SIG-M5 (cell line): Measurements from ENCODE around the gene CA4.

Experiments used
- DNase-seq: peaks from one replicate; lab custom pipeline; 2025; lab: John Stamatoyannopoulos, UW

Gene CA4

DNA sequence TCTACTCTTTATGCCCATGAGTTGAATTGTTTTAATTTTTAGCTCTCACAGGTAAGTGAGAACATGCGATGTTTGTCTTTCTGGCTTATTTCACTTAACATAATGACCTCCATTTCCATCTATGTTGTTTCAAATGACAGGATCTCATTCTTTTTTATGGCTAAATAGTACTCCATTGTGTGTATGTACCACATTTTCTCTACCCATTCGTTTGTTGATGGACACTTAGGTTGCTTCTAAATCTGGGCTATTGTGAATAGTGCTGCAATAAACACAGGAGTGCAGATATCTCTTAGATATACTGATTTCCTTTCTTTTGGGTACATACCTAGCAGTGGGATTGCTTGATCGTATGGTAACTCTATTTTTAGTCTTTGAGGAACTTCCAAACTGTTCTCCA, 19.3 kb upstream of the CA4 start:
- no peak for DNase-seq

DNA sequence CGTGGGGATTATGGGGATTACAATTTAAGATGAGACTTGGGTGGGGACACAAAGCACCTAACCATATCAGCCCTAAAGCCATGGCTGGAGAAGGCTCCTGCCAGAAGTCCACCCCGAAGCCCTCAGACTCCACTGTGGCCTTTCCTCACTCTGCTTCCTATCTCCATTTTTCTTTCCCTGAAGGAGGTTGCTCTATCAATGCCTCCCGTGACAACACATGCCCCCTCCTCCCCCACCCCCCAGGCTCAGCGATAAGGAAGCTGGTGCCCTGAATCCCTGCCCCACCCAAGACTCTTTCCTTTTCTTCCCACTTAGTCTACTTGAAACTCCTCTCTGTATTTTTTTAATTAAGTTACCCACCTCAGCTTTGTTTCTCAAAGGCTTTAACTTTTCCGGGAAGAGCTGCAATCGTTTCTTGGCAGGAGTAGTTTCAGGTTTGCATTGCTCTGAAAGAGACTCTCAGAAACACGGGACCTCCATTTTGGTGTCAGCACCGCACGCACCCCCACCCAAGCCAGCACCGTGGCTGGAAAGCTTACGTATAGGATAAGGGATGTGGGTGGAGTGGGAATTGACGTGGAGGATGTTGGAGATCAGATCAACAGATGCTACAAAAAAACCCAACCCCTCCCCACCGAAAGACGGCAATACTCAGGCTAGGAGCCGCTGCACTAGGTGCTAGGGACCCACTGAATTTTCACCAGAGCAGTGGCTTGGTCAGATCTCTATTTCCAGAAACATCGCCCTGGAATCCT, 15.2 kb upstream of the CA4 start:
- DNase-seq = no peak

DNA sequence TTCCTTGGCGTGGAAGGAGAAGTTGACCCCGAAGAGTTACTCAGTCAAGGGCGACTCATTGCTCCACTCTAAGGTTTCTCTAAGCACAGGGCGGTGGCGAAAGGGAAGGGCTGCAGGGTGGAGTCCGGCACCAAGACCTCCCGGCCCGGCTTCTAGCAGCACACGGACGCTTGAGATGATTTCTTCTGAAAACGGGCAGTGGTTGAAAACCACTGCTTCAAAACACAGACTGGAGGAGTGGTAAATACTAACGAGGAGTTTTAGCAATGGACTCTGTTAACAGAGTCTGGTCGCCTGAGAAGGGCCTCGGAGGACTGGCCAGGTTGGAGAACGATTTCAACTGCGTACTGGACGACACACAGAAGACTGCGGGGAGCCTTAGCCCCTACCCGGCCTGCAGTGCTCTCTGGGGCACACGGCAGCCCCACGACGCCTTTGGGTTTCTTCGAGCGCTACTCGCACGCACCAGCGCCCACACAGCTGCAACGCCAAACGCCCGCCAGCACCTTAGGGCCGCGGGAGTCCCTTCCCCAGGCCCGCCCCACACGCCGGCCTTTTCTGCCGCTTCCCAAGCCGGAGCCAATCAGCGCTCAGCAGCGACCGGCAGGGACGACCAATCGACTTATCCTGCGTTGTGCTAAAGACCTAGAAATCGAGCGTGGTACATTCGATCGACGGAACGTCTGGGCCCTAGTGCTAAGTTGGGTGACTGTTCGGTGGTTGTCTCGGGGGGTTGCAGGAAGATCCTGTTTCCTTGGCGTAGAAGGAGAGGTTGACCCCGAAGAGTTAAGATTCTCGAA, 14.4 kb upstream of the CA4 start:
- no peak for DNase-seq

DNA sequence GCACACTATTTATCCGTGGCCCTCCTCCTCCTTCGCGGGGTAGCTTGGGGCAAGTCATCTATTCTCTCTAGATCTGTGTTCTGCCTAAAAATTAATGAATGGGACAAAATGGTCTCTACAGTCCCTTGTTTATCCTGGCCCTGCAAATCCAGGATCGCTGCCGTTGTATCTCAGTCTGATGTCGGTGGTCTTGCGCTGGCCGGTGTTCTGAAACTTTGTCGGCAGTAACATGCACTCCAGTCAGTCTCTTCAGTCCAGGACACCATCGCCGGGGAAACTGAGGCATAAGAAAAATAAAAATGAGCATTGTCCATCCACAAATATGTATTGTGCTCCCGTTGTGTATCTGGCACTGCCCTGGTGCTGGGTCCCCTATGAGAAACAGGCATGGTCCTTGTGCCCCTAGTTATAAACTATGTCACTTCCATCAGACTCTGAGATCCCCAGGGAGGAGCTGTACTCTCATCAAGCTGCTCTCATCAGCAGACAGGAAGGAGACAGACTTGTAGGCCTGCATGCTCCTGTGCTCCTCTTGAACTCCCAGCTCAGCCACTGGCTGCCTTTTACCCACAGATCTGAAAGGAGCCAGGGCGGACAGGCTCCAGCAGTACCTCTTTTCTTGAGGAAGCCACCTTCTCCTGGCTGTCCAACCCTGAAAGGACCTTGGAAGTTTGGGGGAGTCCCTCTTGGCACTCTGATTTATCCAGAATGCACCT, 13.7 kb upstream of the CA4 start:
- no peak for DNase-seq

DNA sequence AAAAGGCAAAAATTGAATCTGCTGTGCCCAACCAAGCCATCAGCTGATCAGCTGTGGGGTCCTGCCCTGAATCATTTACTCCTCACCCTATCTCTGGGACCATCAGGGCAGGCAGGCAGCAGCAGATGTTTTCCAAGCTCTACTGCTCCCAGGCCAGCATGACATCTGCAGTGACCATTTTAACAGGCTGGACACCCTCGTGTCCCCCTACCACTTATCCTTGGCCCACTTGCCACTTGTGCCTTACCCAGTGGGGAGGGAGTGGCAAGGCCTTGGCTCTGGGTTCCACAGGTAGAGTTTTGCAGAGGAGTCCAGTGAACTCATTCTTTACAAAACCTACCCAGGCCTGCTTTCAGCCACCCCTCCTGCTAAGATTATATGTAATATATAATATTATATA, 12.0 kb upstream of the CA4 start:
- no peak for DNase-seq

DNA sequence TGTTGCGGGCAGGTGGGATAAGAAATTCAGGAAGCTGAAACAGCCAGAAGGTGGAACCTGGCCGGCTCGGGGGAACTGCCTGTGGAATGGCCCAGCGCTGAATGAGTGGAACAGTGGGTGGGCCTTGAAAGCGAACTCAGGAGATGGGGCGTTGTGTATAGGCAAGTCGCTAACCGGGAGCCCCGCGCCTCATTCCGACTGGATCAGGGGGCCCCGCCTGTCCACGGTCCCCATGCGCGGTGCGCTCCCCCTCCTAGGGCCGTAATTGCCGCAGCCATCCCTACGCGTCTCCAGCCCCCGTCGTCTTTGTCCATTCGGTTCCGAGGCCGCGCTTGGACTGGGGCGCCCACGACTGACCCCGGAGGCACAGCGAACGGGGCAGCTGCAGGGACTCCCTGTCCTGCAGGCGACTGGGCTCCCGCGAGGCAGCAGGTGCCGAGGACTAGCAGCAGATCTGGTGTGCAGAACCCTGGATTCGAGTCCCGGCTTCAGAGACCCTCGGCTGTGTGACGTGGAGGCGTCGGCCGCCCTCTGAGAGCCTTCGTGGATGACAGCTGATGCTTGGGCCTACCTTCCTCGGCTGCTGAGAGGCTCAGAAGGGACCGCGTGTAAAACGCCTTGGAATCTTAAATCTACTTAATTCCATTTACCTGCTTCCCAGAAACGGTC, 10.9 kb upstream of the CA4 start:
- no peak for DNase-seq

DNA sequence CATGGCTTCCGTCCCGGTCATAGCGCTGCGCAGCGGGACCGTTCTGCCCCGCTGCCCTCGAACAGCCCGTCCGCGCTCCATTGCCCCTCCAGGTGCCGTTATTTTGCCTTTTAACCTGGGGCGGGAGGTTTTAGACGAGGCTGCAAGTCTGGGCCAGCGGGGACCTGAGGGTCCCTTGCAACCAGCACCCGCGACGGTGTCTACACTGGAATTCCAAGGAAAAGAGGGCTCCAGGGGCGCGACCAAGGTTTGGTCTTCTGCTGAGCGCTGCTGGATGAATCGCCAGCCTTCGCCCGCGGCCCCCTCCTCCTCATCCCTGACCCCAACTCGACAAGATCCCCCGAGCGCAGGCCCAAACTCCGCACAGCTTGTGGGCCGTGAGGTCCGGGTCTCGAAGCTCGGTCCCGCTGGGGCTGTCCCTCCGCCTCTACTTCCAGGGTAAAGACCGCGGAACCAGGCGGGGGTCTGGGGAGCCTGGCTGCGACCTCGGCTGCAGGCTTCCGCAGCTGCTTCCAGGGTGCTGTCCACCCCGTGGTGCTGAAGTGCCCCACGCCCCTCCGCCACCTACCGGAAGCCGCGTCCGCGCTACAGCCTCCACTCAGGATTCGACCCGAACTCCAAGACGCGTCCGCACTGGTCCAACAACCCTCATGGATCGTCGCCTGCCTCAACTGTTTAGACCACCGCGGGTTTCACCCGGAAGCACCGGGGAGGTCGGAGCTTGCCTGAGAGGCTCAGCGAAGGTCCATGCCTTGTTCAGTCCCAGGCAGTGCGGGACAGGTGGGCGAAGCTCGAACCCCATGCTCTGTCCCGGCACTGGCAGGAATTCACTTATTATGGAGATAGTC, 10.1 kb upstream of the CA4 start:
- DNase-seq = no peak

DNA sequence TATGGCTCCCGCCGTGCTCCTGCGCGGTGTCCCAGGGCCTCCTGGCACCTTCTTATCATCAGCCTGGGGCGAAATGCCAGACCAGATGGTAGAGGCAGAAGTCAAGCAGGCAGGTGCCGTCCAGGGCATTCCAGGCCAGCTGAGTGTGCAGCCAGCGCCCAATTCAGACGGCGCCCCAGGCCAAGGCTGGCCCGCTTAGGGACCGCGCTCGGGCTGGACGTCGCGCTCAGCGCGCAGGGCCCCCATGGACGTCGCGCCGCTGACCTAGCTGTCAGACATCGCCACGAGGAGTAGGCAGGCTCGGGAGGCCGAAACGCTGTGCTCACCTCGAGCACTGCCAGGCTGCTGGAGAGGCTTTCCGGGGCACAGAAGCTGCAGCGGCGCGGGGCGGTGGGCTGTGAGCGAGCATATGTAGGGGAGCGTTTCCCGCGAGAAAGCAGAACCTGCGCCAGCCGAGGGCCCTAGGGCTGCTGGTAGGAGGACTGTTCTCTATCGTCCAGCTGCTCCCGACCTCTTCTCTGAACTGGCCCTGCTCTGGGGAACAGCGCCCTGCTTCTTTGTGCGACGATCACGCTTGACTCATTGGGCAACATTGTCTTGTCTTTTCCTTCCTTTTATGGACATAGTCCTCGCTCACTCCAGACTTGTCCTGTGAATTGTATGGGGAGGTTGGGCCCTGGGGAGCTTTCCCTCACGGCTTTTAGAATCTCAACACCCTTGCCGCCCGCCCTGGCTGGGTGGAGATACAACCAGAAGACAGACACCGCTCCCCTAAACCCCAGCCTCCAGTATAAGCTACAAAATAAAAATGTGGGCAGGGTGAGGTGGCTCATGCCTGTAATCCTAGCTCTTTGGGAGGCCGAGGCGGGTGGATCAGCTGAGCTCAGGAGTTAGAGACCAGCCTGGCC, 8.4 kb upstream of the CA4 start:
- DNase-seq = no peak

DNA sequence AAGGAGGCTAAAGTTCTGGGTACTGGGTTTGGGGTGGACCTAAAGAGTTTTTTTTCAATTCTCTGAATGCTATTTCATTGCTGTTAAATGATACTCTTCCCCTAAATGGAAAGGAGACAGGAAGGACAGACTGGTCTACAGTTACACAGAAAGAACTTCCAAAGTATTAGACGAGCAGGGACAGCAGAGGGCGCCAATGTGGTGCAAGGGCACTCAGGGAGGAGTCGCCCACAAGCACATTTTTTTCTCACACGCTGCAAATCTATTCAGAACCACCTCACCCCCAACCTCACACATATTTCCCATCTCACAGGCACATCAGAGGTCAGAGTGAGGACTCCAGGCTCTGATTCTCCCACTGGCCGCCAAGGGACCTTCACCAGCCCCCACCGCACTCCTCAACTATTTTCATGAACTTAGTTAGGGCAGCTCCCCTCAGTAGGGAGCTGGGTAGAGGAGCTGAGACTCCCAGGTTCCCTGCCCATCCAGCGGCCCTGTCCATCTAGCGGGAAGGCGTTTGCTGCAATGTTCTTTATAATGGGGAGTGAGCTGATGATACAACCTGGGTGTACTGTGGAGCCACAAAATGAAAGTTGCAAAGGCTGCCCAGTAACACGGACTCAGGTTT, 6.8 kb upstream of the CA4 start:
- DNase-seq = peak; percentile 38

DNA sequence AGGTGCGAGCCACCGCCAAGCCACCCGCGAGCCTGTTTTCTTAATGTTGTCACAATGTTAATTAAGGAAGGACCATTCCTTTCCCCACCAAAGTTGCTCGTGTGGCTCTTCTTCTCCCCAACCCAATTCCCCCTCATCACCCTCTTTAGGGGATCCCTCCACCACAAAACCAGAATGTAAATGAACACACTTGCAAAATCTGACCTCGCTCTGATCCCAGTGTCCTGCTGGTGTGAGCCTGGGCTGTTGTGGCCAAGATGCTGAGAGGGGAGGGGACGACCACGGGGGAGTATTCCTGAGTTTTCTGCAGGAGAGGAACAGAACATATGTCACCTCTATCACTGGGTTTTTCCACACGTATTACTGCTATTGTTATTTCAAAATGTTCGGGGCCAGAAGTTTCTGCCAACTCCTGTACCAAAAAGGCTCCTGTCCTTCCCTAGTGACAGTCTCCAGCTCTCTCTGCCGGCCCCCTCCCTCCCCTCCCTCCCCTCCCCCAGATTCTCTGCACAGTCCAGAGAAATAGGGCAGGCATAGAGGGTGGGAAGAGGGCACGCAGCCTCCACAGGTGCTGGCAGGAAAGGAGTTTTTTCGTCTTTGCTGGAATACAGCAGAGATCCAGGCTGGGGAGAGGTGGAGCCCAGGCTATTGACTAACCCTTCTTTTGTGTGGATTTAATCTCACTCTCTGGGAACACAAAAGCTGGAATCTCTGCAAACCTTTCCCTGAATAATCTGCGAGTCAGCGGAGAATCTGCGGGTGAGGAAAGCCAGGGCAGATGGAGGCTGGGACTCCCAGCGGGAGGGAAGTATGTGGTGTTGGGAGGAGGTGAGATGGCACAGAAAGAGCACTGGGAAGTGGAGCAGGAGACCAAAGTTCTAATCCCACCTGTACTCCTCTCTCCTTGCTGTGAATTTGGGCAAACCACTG, 4.5 kb upstream of the CA4 start:
- DNase-seq = no peak

DNA sequence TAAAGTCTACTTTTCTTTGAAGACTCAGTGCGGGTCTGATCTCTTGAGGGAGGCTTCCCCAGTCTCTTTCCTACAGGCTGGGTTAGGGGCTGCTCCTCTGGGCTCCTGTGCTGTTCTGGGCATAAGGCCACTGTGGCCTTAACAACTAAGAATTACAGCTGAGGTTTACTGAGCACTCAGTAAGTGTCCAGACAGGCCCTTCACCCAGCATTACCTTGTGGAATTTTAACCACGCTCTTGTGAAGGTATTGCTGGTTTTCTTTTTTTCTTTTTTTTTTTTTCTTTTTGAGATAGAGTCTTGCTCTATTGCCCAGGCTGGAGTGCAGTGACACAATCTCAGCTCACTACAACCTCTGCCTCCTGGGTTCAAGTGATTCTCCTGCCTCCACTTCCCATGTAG, 3.6 kb upstream of the CA4 start:
- no peak for DNase-seq

DNA sequence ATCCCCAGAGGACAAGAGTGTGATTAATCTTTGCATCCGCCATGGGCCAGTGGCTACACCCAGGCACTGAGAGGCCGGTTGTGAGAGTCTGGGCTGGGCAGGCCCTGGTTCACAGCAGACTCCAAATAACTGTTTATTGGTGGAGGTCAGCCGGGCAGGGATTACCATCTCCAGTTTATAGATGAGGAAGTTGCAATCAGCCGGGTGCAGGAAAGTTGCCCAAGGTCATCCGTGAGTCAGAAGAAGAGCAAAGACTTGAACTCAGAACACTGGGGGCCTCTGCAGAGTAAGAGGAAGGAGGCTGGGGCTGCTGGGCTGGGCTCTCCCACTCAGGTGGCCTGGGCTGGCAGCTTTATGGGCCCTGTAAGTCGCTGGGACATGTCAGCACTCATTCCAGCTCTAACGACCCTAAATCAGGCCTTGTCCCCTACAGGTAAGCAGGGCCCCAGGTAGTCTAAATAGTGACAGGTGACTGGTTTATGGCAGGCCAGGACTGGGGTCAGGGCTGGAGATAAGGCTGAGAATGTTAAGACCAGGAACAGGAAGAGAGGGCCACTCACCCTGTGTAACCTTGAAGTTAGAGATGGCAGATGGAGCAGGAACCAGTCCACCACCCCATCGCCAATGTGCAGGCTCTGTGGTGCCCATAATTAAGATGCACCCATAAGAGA, 2.1 kb upstream of the CA4 start:
- no peak for DNase-seq

DNA sequence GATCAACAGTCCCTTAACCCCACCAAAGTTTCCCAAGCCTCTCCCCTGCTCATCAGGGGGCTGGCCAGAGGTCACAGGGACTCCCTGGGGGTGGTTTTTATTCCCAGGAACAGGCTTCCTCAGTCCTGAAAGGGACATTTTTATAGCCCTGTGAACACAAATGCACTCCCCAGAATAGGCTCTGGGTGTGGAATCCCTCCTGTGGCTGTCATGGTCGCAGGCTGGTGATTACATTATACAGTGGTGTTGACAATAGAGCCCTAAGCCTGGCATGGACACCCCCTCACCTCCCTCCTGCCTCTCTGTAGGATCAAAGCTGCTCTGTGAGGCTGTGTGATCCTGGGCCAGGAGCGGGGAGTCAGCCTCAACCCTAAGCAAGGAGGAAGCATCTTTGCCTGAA, 1.4 kb upstream of the CA4 start:
- no peak for DNase-seq

DNA sequence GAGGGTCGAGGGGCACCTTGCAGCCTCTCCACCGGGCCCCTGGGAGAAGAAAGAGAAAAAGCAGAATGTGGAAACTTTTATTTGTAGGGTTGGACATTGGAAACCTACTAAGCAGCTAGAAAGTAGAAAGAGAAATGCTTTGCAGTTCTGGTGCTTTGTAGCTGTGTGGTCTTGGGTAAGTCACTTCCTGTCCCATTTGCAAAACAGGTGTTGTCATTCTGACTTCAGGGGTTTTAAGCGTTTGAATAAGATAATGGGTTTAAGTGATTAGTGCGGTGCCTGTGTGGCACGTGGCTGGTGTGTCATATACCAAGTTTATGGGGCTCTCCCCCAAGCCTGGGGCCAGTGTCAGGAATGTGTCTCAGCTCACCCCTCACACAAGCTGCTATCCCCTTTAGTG, 1.6 kb downstream of the CA4 start:
- DNase-seq = no peak

DNA sequence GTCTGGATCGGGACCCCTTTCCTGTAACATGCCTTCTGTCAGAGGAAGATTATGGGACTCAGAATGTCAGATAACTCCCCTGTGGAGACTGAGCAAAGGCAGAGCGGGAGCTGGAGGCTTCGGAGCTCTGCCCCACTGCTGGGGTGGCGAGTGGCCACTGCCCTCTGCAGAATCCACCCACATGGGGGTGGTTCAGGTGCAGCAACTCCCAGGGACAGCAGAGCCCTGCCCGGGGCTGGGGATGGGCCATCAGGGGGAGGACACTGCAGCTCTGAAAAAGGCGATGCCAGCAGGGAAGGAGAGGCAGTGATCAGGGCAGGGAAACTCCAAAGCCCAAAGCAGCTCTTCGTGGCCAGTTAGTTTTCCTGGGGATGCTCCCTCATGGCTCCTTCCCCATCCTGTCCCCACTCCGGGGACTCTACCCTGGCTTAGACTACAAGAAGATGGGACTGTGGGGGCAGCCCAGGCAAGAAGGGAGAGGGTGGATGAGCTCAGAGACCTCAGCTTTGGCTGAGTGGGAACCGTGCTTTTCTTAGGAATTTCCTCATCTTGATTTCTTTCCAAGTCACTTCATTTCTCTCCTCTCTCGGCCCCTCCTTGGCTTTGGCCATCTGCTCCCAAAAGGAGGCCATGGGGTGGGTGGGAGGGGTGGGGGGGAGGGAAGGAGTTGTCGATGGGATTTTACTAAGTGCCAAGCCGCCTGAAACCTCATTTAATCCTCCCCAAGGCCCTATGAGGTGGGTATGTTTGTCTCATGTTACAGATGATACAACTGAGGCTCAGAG, 4.0 kb downstream of the CA4 start:
- DNase-seq = no peak

DNA sequence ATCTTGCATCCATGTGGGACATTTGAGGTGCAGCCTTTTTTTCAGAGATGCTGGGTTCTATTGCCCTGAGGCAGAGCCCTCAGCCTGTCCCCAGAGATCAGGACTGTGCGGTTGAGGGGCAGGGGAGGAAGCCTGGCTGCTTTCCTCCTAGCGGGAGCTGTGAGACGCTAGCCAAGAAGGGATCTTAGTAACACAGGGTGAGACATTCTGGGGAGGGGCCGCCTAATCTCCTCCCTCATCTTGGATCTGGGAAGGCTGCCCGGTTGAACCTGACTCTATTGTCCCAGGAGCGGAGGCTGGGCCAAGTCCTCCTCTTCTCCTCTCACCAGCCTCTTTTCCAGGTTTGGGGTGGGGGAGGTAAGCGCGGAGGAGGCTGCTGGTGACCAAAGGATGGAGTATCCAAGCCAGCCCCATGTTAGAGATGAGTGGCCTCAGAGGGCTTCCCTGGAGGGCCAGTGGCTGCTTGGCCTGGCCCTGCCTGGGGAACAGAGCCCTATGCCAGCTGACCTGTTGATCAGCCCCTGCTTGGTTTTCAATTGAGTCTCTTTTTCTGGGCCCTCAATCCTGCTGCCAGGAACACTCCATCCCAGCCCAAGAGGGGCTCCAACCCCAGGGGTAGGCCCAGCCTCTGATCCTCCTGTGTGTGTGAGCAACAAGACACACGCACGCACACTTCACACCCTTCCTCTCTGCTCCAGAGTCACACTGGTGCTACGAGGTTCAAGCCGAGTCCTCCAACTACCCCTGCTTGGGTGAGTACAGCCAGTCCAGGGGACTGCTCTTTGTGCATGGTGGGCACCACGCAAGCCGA, 5.0 kb downstream of the CA4 start:
- no peak for DNase-seq

DNA sequence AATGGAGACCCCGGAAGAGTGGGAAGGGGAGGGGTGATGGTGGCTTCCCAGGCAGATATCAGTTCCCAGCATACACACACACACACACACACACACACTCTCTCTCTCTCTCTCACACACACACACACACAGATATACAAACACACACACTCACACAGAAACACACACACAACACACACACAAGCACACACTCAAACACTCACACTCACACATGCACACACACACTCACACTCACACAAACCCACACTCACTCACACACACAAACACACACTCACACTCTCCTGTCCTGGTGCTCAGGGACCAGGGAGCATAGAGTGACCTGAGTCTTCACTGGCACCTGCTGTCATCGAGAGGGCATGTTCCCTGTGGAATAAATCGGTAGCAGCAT, 5.6 kb downstream of the CA4 start:
- no peak for DNase-seq
